ENCODE data around the gene APC2.
"Not testable (repeated sequence)": the region's sequence is repeated elsewhere in the genome, so short reads cannot be mapped to it uniquely, and the experiment has no call there.

Gene APC2

DNA sequence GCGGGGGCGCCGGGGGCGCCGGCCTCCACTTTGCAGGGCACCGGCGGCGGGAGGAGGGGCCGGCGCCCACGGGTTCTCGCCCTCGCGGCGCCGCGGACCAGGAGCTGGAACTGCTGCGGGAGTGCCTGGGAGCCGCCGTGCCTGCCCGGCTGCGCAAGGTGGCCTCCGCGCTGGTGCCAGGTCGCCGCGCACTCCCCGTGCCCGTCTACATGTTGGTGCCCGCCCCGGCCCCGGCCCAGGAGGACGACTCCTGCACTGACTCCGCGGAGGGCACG, 17.2 kb downstream of the APC2 start:
- DNase-seq: no peak

DNA sequence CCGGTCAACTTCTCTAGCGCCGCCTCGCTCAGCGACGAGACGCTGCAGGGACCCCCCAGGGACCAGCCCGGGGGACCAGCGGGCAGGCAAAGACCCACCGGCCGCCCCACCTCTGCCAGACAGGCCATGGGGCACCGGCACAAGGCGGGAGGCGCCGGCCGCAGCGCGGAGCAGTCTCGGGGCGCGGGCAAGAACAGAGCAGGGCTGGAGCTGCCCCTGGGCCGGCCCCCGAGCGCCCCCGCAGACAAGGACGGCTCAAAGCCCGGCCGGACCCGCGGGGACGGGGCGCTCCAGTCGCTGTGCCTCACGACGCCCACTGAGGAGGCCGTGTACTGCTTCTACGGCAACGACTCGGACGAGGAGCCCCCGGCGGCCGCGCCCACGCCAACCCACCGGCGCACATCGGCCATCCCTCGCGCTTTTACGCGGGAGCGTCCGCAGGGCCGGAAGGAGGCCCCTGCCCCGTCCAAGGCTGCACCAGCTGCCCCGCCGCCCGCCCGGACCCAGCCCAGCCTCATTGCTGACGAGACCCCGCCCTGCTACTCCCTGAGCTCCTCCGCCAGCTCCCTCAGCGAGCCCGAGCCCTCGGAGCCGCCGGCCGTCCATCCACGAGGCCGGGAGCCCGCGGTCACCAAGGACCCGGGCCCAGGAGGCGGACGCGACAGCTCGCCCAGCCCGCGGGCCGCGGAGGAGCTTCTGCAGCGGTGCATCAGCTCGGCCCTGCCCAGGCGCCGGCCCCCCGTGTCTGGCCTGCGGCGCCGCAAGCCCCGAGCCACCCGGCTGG, 17.8 kb downstream of the APC2 start:
- no peak for DNase-seq

DNA sequence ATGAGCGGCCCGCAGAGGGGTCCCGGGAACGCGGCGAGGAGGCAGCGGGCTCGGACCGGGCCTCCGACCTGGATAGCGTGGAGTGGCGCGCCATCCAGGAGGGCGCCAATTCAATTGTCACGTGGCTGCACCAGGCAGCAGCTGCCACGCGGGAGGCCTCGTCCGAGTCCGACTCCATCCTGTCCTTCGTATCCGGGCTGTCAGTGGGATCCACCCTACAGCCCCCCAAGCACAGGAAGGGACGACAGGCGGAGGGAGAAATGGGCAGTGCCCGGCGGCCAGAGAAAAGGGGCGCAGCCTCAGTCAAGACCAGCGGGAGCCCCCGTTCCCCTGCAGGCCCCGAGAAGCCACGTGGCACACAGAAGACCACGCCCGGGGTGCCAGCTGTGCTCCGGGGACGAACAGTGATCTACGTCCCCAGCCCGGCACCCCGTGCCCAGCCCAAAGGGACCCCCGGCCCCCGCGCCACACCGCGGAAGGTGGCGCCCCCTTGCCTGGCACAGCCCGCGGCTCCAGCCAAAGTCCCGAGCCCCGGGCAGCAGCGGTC, 18.4 kb downstream of the APC2 start:
- DNase-seq: no peak

DNA sequence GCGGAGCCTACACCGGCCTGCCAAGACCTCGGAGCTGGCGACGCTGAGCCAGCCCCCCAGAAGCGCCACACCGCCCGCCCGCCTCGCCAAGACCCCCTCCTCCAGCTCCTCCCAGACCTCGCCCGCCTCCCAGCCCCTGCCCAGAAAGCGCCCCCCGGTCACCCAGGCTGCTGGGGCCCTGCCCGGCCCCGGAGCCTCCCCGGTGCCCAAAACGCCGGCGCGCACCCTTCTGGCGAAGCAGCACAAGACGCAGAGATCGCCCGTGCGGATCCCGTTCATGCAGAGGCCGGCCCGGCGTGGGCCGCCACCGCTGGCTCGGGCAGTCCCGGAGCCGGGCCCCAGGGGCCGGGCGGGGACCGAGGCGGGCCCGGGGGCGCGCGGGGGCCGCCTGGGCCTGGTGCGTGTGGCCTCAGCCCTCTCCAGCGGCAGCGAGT, 18.9 kb downstream of the APC2 start:
- DNase-seq: no peak

DNA sequence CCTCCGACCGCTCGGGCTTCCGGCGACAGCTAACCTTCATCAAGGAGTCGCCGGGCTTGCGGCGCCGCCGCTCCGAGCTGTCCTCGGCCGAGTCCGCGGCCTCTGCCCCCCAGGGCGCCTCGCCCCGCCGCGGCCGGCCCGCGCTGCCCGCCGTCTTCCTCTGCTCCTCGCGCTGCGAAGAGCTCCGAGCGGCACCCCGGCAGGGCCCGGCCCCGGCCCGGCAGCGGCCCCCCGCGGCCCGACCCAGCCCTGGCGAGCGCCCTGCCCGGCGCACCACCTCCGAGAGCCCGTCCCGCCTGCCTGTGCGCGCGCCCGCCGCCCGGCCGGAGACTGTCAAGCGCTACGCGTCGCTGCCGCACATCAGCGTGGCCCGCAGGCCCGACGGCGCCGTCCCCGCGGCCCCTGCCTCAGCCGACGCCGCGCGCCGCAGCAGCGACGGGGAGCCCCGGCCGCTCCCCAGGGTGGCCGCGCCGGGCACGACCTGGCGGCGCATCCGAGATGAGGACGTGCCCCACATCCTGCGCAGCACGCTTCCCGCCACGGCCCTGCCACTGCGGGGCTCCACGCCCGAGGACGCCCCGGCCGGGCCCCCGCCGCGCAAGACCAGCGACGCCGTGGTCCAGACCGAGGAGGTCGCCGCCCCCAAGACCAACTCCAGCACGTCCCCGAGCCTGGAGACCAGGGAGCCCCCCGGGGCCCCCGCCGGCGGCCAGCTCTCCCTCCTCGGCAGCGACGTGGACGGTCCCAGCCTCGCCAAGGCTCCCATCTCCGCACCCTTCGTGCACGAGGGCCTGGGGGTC, 19.5 kb downstream of the APC2 start:
- DNase-seq: no peak

DNA sequence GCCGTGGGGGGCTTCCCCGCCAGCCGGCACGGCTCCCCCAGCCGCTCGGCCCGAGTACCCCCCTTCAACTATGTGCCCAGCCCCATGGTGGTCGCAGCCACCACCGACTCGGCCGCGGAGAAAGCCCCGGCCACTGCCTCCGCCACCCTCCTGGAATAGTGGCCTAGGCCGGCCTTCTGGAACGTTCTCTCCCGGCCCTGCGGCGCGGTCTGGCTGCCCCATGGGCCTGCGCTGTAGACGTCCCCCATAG, 20.1 kb downstream of the APC2 start:
- DNase-seq: no peak

DNA sequence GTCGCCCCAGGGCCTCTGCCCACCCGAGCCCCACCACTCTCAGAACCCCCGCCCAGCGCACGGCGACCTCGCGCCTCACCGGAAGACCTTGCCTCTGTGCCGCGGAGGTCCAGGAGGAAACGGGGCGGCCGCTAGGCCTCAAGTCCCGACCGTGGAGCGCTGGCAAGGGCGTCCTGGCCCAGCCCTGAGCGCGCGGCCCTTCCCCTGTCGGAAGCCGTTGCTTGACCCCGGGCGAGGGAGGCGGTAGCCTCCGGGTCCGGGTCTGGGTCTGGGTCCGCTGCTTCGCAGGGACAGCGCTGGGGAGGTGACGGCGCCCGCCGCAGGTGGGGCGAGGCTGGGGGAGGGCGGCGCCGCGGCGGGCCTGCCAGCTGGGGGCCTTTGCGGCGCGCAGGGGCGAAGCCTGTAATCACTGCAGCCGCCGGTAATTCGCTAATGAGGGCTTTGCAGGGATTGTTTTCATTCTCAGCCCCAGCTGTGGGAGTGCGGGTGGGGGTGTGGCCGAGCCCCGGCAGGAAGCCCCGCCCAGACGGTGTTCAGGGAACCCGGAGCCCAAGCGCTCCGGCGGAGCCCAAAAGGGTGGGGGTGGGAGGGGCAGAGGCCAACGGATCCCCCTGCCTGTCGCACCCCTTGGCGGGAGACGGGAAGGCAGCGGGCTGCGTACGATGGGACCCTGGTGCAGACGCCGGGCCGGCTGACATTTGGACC, 20.5 kb downstream of the APC2 start:
- peak; percentile 62 for DNase-seq

DNA sequence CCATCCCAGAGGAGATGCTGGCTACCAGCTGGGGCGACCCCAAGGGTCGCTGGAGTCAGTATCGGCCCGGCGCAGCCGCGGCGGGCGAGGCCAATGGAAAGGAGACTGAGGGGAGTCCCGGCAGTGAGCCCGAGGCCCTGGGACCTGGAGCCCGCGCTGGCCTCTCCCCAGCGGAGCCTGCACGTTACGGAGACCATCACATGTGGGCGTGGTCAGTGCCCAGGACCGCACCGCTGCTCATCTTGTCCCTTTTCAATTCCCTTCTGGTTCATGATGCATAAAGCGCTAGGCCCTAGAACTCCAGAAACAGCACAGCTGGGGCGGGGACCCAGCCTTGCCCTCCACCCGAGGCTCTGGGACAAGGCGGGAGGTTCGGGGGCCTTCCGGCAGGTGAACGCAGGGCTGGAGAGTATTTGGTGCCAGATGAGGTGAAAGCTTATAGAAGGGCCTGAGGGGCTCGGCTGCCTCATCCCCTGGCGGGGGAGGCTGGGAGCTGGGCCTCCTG, 21.1 kb downstream of the APC2 start:
- no peak for DNase-seq

DNA sequence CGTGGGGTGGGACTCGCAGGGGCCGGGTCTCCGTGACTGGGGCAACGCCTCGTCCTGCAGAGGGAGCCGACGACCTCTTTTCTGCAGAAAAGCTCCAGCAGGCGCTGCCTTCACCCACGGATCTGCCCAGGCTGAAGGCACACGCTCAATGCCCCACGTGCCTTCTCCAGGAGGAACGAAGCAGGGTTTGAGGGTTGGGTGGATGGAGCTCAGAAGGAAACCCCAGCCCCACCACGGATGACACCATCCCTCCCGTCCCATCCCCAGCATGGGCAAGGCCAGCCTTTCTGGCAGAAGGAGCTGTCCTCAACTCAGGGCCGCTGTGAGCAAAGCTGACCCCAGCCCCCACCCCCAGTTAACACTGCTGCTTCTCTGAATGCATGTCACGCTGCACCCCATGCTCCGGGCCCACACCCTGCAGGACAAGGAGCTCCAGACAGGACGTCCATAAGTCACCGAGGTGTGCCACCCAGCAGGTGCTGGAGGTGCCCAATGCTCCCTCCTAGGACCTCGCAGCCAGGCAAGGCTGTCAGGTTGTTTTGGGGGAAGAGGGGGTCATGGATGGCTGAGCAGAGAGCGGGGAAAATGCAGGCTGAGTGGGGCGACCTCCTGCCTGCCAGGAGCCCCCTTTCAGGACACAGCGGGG, 21.7 kb downstream of the APC2 start:
- DNase-seq: no peak

DNA sequence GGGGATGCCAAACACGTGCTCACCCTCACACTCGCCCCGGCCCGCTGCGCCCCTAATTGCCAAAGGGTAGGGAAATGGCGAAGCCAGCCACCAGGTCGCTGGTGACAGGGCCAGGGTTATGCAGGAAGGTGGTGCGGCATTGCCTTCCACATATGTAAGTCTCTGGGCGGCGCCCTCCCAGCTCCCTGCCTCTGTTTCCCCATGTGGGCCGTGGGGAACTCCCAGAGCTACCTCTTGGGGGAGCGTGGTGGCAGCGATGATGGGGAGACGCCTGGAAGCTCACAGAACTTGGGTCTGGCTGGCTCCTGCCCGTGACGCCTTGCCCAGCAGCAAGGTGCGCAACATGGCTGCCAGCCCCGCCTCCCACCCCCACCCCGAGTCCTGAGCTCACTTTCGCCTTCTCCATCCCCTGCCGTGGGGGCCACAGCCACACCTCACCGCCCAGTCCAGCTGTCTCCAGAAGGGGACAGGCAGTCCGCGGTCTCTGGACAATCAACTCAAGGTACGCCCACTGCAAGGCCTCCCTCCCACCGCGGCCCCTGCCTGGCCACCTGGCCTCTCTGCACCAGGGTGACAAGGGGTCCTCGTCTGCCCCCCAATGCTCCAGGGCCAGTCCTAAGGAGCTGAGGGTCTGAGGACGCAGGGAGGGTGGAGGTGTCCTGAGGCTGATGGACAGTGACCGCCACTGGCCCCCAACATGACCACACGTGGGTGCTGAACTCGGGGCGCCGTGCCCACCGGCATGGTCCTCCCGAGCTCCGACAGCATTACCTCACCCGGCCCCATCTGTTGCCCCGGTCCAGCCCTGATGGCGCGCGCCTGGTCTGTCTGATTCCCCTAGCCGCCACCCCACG, 22.5 kb downstream of the APC2 start:
- no peak for DNase-seq

DNA sequence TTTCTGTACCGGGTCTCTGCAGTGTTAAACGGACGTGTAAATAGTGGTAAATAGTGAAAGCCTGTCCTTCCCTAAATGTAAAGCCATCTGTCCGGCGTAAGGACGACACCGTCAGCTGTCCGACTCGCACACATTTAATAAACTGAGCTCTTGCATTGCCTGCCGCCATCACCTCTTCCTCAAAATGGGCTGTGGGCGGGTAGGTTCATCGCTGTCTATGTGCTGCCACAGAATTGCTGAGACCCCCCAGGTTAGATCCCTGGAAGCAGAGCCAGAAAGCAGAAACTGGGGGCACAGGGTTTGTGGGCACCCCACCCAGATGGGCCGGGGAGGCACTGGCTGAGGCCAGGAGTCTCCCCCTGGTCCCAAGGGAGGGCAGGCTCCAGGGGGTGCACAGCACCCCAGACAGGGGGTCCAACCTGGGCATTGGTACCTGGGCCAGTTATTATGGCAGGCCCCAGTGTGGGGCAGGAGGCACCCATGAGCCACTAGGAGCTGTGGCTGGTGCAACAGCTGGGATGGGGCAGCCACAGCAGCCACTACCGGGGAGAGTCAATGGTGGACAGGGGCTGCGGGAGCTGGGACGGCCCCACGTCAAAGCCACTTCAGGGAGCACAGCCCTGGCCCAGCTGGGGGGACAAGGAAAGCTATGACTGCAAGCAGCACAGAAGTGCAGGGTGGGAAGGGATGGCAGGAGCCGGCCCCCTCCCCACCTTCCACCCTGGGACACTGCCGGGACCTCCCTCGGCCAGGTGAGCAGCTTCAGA, 23.3 kb downstream of the APC2 start:
- DNase-seq: no peak

DNA sequence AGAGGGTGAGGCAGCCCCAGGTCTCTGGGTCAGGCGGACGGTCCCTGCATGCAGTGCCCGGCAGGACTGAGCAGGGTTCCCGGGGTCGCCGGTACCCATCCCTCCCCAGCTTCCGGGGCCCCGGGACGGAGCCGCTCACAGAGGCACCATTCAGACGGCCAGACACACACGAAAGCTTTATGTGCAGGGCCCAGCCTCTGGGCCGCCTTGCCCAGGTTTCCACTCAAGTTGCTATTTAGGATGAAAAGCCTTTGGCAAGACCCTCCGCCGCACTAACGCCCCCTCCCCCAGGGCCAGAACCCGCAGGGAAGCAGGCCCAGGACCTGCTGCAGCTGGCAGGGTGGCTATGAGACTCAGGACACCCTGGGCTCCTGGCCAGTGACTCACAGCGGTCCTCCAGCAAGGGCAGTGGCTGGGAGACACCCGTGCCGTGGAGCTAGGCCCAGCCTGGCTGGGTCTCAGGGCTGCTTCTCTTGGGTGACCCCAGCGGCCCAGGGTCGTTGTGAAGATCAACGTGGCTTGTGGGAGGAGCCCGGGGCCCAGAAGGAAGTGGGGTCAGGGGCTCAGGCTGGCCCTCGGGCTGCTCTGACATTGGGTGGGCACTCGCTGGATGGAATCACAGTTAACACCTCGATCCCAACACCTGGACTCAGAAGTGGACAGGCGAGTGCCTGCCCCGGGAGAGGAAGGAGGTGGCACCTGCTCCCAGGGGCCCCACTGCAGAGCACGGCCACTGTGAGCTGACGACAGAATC, 24.3 kb downstream of the APC2 start:
- DNase-seq: no peak

DNA sequence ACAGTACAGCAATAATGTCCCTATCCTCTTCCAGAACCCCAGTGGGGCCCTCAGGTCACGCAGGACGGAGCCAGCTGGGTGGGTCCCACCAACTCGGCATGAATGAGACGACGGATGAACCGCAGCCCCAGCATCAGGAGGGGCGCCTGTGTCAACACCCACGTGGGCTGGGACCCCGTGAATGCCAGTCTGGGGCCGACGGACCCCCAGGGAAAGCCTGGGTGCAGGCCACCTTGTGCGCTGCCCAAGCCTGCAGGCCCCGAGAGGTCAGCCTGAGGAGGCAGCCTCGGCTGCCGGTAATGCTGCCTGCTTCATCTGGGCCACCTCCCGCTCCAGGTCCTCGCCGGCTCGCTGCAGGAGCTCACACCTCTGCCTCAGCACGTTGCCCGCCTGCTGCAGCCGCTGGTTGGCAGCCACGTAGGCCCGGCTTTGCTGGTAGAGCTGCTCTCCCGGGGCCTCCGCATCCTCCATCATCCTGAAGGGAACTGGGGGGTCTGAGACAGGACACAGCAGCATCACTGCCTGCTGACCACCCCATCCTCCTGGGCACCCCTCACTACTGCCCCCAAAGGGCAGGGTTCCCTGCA, 24.9 kb downstream of the APC2 start:
- no peak for DNase-seq

DNA sequence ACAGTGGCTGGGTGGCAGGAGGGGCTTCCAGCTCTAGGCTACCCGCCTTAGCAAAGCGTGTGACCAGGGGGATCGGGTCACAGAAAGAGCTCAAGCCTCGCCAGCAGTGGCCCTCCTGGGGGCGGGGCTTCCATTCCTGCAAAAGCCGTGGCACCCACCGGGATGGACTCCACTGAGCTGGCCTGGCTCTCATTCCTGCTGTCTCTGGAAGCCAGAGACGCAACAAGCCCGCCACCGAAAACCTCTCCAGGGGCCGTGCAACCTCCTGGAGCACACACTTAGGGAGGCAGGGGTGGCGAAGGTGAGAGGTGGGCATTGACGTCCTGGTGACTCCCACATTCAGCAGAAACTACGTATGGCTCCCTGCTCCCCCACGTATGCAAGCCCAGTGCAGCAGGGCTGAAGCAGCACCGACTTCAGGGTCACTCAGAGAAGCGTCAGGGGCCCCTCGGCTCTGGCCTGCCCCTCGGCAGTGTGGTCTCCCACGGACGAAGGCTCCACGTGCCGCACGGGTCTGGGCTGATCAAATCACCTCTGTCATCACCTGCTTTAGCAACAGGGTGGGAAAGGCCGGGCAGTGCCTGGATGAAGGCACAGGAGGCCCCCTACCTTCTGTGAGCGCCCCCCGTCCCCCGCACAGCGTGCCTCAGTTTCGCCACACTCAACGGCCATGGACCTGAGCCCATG, 26.0 kb downstream of the APC2 start:
- DNase-seq: no peak

DNA sequence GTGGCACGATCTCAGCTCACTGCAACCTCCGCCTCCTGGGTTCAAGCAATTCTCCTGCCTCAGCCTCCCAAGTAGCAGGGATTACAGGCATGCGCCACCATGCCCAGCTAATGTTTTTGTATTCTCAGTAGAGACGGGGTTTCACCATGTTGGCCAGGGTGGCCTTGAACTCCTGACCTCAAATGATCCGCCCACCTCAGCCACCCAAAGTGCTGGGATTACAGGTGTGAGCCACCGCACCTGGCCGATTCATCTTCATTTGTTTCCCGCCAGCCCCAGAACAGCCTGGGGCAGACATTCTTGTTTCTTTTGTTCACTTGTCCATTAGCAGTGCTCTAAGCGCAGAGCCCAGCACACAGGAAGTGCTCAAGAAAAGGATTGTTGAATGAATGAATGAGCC, 27.1 kb downstream of the APC2 start:
- DNase-seq: not testable (repeated sequence)

DNA sequence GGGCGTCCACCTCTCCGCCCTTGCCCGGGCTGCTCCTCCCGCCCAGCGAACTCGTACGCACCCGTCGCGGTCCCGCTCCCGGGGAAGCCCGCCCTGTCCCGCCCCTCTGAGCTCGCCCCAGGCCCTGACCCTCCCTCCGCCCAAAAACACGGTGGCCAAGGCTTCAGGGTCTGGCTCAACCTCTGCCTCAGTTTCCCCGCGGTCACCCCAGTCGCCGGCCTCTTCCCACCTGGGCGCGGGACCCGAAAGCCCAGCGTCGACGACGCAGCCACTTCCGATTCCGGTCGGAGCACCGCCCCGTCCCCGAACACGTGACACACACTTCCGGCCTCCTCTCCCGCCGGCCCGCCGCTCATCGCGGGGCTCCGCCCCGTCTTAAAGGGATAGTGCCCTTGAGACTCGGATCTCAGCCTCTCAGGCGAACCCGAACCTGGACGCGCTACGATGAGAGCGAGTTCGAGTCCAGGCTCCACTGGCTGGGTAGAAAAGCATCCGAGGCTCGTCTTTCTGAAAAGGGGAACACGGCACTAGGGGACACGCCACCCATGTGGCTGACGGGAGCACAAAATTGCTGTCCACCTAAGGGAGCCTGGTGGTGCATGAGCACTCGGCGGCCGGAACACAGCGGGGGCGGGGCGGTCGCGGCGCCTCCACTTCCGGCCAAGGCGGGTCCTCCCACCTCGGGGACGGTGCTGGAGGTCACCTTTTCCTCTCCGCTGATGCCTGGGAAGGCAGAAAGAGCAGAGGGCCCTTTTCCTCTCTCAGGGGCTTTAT, 29.2 kb downstream of the APC2 start, which contains the start of gene C19orf25:
Gene C19orf25, minus strand, starts transcription at position 282 of the 774 bp plus-strand sequence. CDS start 312 bp downstream, outside the sequence.
- peak; percentile 92 for DNase-seq

DNA sequence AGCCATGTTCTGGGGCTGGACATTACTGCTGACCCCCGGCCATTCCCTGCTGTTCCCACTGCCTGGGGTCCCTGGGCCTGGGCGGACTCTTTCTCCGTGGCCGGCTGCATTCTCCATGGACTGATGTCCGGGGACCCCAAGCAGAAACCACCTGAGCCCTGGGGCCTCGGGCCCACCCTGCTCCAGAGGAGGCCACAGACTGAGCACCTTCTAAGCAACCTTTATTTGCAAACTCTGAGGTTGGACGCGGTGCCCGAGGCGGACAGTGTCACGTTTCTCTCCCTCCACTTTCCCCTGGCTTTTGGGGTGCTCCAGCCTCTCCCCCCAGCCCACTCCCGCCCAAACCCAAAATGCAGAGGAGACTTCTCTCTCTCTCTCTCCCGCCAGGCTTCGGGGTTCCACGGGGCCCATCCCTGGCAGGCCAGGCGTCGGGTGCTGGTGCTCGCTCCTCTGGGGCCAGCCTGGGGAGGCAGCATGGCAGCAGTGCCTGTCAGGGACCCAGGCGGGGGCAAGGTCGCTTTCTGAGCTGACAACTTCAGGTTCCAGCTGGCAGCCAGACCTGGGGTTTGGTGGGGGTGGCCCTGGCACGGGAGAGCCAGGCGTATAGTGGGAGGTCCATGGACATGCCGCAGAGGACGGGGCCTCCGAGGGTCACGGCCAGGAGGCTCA, 31.4 kb downstream of the APC2 start:
- no peak for DNase-seq

DNA sequence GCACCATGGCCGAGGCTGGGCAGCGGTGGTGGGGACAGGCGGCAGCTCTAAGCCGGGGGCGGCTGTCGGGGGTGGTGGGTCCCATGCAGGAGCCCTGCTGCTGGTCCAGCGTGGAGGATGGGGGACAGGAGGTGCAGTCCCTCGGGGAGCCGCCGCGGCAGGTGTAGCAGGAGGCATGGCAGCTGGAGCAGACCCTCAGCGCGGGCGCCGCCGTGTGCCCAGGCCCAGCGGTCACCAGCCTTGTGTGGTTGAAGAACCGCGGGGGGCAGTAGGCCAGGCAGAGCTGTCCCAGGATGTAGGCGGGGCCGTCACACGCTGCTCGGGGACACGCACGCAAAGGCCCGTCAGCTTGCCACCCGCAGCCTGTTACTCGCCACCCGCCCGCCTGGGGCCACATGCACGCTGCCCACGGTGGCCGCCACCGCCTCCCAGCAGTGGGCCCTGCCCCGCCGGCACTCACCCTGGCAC, 32.0 kb downstream of the APC2 start:
- DNase-seq: no peak
